ENCODE data around the gene CCDC149. TPM values are rescaled to one million over a fixed set of nuclear protein-coding genes. Genes with fewer than 3 reads are reported as not detected.

The CCDC149 gene
- total RNA-seq, 1 experiment from 2014 or later = 5.3 TPM

DNA sequence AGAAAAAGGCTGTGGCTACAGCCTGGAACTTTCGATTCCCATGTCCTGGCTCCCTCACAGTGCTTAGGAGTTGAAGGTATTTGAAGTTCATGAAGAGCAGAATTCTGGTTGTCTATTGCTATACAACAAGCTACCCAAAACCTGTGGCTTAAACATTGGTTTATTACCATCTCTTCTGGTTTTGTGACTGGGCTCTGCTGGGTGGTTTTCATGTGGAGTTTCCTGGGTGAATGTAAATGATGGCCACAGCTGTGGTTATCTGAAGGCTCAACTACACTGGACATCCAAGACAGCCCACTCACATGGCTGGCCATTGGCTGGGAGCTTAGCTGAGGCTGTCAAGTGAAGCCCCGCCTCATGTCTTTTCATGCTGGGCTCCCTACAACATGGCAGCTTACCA, 7.2 kb upstream of the CCDC149 start:
- Histone ChIP-seq H4K20me1 (ENCODE audit: insufficient read depth) (no peaks in the 10 kb centered on the region), H2AFZ (ENCODE audit: low read depth, low read length, poor library complexity, severe bottlenecking) (no peak overlapping the region), H3K79me2 (ENCODE audit: insufficient read depth, low read length) (no peaks in the 10 kb centered on the region), H3K27ac (ENCODE audit: low read depth, low read length) (no peak overlapping the region), H3K4me1 (ENCODE audit: control insufficient read depth in 1 of 2, insufficient read depth in 2 of 2, low read length in 2 of 2) (no peaks in the 10 kb centered on the region), H3K9me3 (ENCODE audit: control insufficient read depth in 1 of 2, insufficient read depth in 1 of 2, low read depth in 1 of 2, low read length in 2 of 2) (no peaks in the 10 kb centered on the region), H3K36me3 (ENCODE audit: control insufficient read depth in 1 of 2, insufficient read depth in 2 of 2, low read length in 2 of 2) (no peaks in the 10 kb centered on the region), H3K4me3 (replicated peaks in 1 of 2; ENCODE audit: low read depth in 1 of 2, low read length in 2 of 2) (no peak overlapping the region), H3K9ac (ENCODE audit: low read length) (no peak overlapping the region), H3K27me3 (ENCODE audit: insufficient read depth, low read length) (no peaks in the 10 kb centered on the region), H3K4me2 (ENCODE audit: low read length) (no peak overlapping the region), H3K9me2 (ENCODE audit: insufficient read depth) (no peaks in the 10 kb centered on the region)
- intact Hi-C loops (cut with micrococcal nuclease) = no loop called here
- no peak for ATAC-seq
- no TSS peak for BruUV-seq (replicated peaks)
- RAD21 ChIA-PET (ENCODE audit: low non-redundant PET in 1 of 2, low total read pairs in 2 of 2, uncharacterized antibody in 2 of 2, unreplicated experiment in 2 of 2) = no interaction called here
- TF ChIP-seq CEBPB (IDR thresholded peaks at IDR 0.05; ENCODE audit: low read depth) (no peak), ZNF274 (IDR thresholded peaks at IDR 0.05; ENCODE audit: low read depth, low read length) (no peak), EGR1 (IDR thresholded peaks at IDR 0.05; ENCODE audit: low read depth) (no peak), TCF7L2 (IDR thresholded peaks at IDR 0.05; ENCODE audit: borderline replicate concordance, extremely low read depth, insufficient read depth, insufficient read length) (no peak), CBX3 (IDR thresholded peaks at IDR 0.05; ENCODE audit: low read depth) (no peak), ELF1 (IDR thresholded peaks at IDR 0.05; ENCODE audit: borderline replicate concordance, low read depth) (no peak), SIN3A (IDR thresholded peaks at IDR 0.05; ENCODE audit: low read depth) (no peak), JUND (IDR thresholded peaks at IDR 0.05) (no peak), EZH2phosphoT487 (IDR thresholded peaks at IDR 0.05; ENCODE audit: borderline replicate concordance) (no peak), SRF (IDR thresholded peaks at IDR 0.05; ENCODE audit: low read depth) (no peak)
- TF ChIP-seq, protein P1, sequence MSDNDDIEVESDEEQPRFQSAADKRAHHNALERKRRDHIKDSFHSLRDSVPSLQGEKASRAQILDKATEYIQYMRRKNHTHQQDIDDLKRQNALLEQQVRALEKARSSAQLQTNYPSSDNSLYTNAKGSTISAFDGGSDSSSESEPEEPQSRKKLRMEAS (IDR thresholded peaks at IDR 0.05) = no peak
- TF ChIP-seq, protein P2, sequence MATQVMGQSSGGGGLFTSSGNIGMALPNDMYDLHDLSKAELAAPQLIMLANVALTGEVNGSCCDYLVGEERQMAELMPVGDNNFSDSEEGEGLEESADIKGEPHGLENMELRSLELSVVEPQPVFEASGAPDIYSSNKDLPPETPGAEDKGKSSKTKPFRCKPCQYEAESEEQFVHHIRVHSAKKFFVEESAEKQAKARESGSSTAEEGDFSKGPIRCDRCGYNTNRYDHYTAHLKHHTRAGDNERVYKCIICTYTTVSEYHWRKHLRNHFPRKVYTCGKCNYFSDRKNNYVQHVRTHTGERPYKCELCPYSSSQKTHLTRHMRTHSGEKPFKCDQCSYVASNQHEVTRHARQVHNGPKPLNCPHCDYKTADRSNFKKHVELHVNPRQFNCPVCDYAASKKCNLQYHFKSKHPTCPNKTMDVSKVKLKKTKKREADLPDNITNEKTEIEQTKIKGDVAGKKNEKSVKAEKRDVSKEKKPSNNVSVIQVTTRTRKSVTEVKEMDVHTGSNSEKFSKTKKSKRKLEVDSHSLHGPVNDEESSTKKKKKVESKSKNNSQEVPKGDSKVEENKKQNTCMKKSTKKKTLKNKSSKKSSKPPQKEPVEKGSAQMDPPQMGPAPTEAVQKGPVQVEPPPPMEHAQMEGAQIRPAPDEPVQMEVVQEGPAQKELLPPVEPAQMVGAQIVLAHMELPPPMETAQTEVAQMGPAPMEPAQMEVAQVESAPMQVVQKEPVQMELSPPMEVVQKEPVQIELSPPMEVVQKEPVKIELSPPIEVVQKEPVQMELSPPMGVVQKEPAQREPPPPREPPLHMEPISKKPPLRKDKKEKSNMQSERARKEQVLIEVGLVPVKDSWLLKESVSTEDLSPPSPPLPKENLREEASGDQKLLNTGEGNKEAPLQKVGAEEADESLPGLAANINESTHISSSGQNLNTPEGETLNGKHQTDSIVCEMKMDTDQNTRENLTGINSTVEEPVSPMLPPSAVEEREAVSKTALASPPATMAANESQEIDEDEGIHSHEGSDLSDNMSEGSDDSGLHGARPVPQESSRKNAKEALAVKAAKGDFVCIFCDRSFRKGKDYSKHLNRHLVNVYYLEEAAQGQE (IDR thresholded peaks at IDR 0.05; ENCODE audit: low read depth) = no peak
- TF ChIP-seq, protein P3, sequence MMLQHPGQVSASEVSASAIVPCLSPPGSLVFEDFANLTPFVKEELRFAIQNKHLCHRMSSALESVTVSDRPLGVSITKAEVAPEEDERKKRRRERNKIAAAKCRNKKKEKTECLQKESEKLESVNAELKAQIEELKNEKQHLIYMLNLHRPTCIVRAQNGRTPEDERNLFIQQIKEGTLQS (IDR thresholded peaks at IDR 0.05) = no peak
- TF ChIP-seq, protein P4, sequence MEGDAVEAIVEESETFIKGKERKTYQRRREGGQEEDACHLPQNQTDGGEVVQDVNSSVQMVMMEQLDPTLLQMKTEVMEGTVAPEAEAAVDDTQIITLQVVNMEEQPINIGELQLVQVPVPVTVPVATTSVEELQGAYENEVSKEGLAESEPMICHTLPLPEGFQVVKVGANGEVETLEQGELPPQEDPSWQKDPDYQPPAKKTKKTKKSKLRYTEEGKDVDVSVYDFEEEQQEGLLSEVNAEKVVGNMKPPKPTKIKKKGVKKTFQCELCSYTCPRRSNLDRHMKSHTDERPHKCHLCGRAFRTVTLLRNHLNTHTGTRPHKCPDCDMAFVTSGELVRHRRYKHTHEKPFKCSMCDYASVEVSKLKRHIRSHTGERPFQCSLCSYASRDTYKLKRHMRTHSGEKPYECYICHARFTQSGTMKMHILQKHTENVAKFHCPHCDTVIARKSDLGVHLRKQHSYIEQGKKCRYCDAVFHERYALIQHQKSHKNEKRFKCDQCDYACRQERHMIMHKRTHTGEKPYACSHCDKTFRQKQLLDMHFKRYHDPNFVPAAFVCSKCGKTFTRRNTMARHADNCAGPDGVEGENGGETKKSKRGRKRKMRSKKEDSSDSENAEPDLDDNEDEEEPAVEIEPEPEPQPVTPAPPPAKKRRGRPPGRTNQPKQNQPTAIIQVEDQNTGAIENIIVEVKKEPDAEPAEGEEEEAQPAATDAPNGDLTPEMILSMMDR (IDR thresholded peaks at IDR 0.05 in 2 of 3, conservative IDR thresholded peaks at IDR 0.05 in 1 of 3; ENCODE audit: borderline replicate concordance in 1 of 3, insufficient read depth in 1 of 3, low read depth in 2 of 3, low read length in 2 of 3) = no peak
- TF ChIP-seq, protein P5, sequence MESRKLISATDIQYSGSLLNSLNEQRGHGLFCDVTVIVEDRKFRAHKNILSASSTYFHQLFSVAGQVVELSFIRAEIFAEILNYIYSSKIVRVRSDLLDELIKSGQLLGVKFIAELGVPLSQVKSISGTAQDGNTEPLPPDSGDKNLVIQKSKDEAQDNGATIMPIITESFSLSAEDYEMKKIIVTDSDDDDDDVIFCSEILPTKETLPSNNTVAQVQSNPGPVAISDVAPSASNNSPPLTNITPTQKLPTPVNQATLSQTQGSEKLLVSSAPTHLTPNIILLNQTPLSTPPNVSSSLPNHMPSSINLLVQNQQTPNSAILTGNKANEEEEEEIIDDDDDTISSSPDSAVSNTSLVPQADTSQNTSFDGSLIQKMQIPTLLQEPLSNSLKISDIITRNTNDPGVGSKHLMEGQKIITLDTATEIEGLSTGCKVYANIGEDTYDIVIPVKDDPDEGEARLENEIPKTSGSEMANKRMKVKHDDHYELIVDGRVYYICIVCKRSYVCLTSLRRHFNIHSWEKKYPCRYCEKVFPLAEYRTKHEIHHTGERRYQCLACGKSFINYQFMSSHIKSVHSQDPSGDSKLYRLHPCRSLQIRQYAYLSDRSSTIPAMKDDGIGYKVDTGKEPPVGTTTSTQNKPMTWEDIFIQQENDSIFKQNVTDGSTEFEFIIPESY (IDR thresholded peaks at IDR 0.05; ENCODE audit: extremely low read depth, insufficient replicate concordance, low read length) = no peak
- CTCF ChIA-PET = no interaction called here
- POLR2A ChIA-PET = no interaction called here
- DNase-seq (ENCODE audit: low read depth, low spot score) = no peak
